HCT116 (cell line): ENCODE results near the gene NCCRP1. TPM values are rescaled to one million over a fixed set of nuclear protein-coding genes. Genes with fewer than 3 reads are reported as not detected.
A peak's percentile ranks its signal among the peaks of the same experiment; 100 is the strongest.

Experiments
- ATAC-seq: fragments of 200-7000 bp; cut with Tn5 transposase; 2 replicates; pipeline ENCODE4 v1.9.1; 2020; ENCODE audit warnings: mild to moderate bottlenecking, moderate library complexity
- BruUV-seq: library from RNA; stranded (reverse); fragments of 400-500 nt; replicated peaks from 2 replicates; lab custom pipeline; 2021; lab: Mats Ljungman, UMichigan
- CTCF ChIA-PET: fragments of 300-600 bp; sonication (Branson Sonifier 250); formaldehyde crosslinking; loops from one replicate; lab custom pipeline; 2021; ENCODE audit warnings: antibody characterized with exemption; lab: Charles Lee
- POLR2A ChIA-PET: fragments of 300-600, 350-600 bp; sonication (Branson Sonifier 250); formaldehyde crosslinking; loops from one replicate; lab custom pipeline; 2021; ENCODE audit warnings: antibody characterized with exemption; lab: Charles Lee
- RAD21 ChIA-PET, 2 experiments: fragments of 300-600 bp; sonication (Branson Sonifier 250); formaldehyde crosslinking; loops; one replicate each; lab custom pipeline; 2023; ENCODE audit warnings: low total read pairs in 2 of 2; ENCODE audit not compliant: uncharacterized antibody in 2 of 2, unreplicated experiment in 2 of 2, low non-redundant PET in 1 of 2; lab: Charles Lee
- DNase-seq: peaks from one replicate; pipeline ENCODE4 v3.0.0-alpha.2; 2010; ENCODE audit warnings: low read depth, low spot score
- H2AFZ ChIP-seq: fragments of 200-600 bp; shearing (Covaris generic), sonication (generic); 2 replicates; pipeline ENCODE4 v1.6.1; 2017; ENCODE audit warnings: low read depth, mixed run types, mixed read lengths, antibody characterized with exemption, low read length; ENCODE audit not compliant: poor library complexity, severe bottlenecking
- H3K27ac ChIP-seq: 2 replicates; pipeline ENCODE4 v1.5.1; 2012; ENCODE audit warnings: low read depth, low read length
- H3K27me3 ChIP-seq: fragments of 200-600 bp; sonication (generic); 2 replicates; pipeline ENCODE4 v1.6.1; 2016; ENCODE audit warnings: mixed run types, low read length, mixed read lengths; ENCODE audit not compliant: insufficient read depth
- H3K36me3 ChIP-seq, 2 experiments: fragments of 200-500 bp in 1 of 2; fragments of 200-600 bp in 1 of 2; sonication (Bioruptor generic) in 1 of 2; sonication (generic) in 1 of 2; 2 replicates each; pipeline versions ENCODE4 v1.5.1 to v1.6.1; 2014 to 2016; ENCODE audit warnings: low read length in 2 of 2, inconsistent platforms in 1 of 2, mixed read lengths in 1 of 2, mixed run types in 1 of 2; ENCODE audit not compliant: insufficient read depth in 2 of 2, control insufficient read depth in 1 of 2
- H3K4me1 ChIP-seq, 2 experiments: fragments of 200-600 bp in 1 of 2; sonication (generic) in 1 of 2; 2 replicates each; pipeline versions ENCODE4 v1.5.1 to v1.6.1; 2012 to 2017; ENCODE audit warnings: low read length in 2 of 2, inconsistent platforms in 1 of 2, mild to moderate bottlenecking in 1 of 2, mixed read lengths in 1 of 2, mixed run types in 1 of 2, moderate library complexity in 1 of 2; ENCODE audit not compliant: insufficient read depth in 2 of 2, control insufficient read depth in 1 of 2
- H3K4me2 ChIP-seq: fragments of 200-600 bp; sonication (generic); 2 replicates; pipeline ENCODE4 v1.6.1; 2017; ENCODE audit warnings: mixed run types, low read length, mixed read lengths
- H3K4me3 ChIP-seq, 2 experiments: fragments of 200-600 bp in 1 of 2; sonication (generic) in 1 of 2; replicated peaks in 1 of 2; 2 replicates each; pipeline ENCODE4 v1.5.1; 2011 to 2016; ENCODE audit warnings: low read length in 2 of 2, control low read depth in 1 of 2, low read depth in 1 of 2, mild to moderate bottlenecking in 1 of 2, mixed read lengths in 1 of 2, mixed run types in 1 of 2
- H3K79me2 ChIP-seq: fragments of 200-600 bp; sonication (generic); 2 replicates; pipeline ENCODE4 v1.6.1; 2017; ENCODE audit warnings: mild to moderate bottlenecking, mixed run types, low read length, moderate library complexity, mixed read lengths; ENCODE audit not compliant: insufficient read depth
- H3K9ac ChIP-seq: fragments of 200-600 bp; sonication (generic); 2 replicates; pipeline ENCODE4 v1.6.1; 2016; ENCODE audit warnings: low read length, mixed read lengths
- H3K9me2 ChIP-seq: fragments of 200-600 bp; sonication (generic), shearing (Covaris generic); 2 replicates; pipeline ENCODE4 v1.6.1; 2017; ENCODE audit warnings: mixed run types, mild to moderate bottlenecking, moderate library complexity; ENCODE audit not compliant: insufficient read depth
- H3K9me3 ChIP-seq, 2 experiments: fragments of 200-500 bp in 1 of 2; fragments of 200-600 bp in 1 of 2; sonication (Bioruptor generic) in 1 of 2; sonication (generic) in 1 of 2; 2 replicates each; pipeline ENCODE4 v1.6.1; 2014 to 2017; ENCODE audit warnings: low read length in 2 of 2, mixed read lengths in 2 of 2, inconsistent platforms in 1 of 2, low read depth in 1 of 2, mild to moderate bottlenecking in 1 of 2, mixed run types in 1 of 2, moderate library complexity in 1 of 2; ENCODE audit not compliant: control insufficient read depth in 1 of 2, insufficient read depth in 1 of 2
- H4K20me1 ChIP-seq: fragments of 200-600 bp; sonication (generic), shearing (Covaris generic); 2 replicates; pipeline ENCODE4 v1.6.1; 2017; ENCODE audit warnings: mixed run types, mild to moderate bottlenecking, moderate library complexity; ENCODE audit not compliant: insufficient read depth
- CBX3 ChIP-seq: IDR thresholded peaks from 2 replicates; pipeline ENCODE4 v1.6.1; 2012; ENCODE audit warnings: low read depth
- CEBPB ChIP-seq: IDR thresholded peaks from 2 replicates; pipeline ENCODE4 v1.6.1; 2012; ENCODE audit warnings: low read depth
- EGR1 ChIP-seq: IDR thresholded peaks from 2 replicates; pipeline ENCODE4 v1.6.1; 2012; ENCODE audit warnings: low read depth
- EZH2phosphoT487 ChIP-seq: fragments of 200-600 bp; IDR thresholded peaks from 2 replicates; pipeline ENCODE4 v1.6.1; 2018; ENCODE audit warnings: antibody characterized with exemption, borderline replicate concordance
- FOSL1 ChIP-seq: IDR thresholded peaks from 2 replicates; pipeline ENCODE4 v1.6.1; 2012; ENCODE audit warnings: low read depth
- JUND ChIP-seq: IDR thresholded peaks from 2 replicates; pipeline ENCODE4 v1.6.1; 2012
- POLR2A ChIP-seq: IDR thresholded peaks from 2 replicates; pipeline ENCODE4 v1.7.0; 2011; ENCODE audit warnings: borderline replicate concordance; ENCODE audit not compliant: insufficient read depth, insufficient read length; ENCODE audit errors: extremely low read depth
- POLR2AphosphoS5 ChIP-seq: IDR thresholded peaks from 2 replicates; pipeline ENCODE4 v1.6.1; 2011; ENCODE audit warnings: mild to moderate bottlenecking, low read depth, low read length, moderate library complexity
- RAD21 ChIP-seq: IDR thresholded peaks from 2 replicates; pipeline ENCODE4 v1.6.1; 2012; ENCODE audit warnings: low read depth, mild to moderate bottlenecking
- SIN3A ChIP-seq: IDR thresholded peaks from 2 replicates; pipeline ENCODE4 v1.6.1; 2012; ENCODE audit warnings: low read depth
- SRF ChIP-seq: IDR thresholded peaks from 2 replicates; pipeline ENCODE4 v1.6.1; 2012; ENCODE audit warnings: low read depth
- TCF7L2 ChIP-seq: IDR thresholded peaks from 2 replicates; pipeline ENCODE4 v1.7.0; 2011; ENCODE audit warnings: borderline replicate concordance, inconsistent platforms; ENCODE audit not compliant: insufficient read depth, insufficient read length; ENCODE audit errors: extremely low read depth
- ZFX ChIP-seq: fragments of 450-650 bp; IDR thresholded peaks from 2 replicates; pipeline ENCODE4 v1.6.1; 2017
- ZNF274 ChIP-seq: fragments of 200-500 bp; sonication (Bioruptor generic); IDR thresholded peaks from 2 replicates; pipeline ENCODE4 v1.6.1; 2014; ENCODE audit warnings: mild to moderate bottlenecking, low read depth, low read length, inconsistent platforms
- intact Hi-C: fragments of 100-400 bp; cut with micrococcal nuclease; formaldehyde crosslinking; loops from 2 replicates; pipeline ENCODE4 v1.10.0; 2022
- total RNA-seq: library from RNA; stranded (reverse); gene quantifications from one replicate; pipeline ENCODE4 v1.2.1, GENCODE V29; 2021; ENCODE audit not compliant: unreplicated experiment
- TF ChIP-seq, protein P1 (sequence below): IDR thresholded peaks from 2 replicates; pipeline ENCODE4 v1.6.1; 2012
- TF ChIP-seq, protein P2 (sequence below): IDR thresholded peaks from 2 replicates; pipeline ENCODE4 v1.6.1; 2012
- TF ChIP-seq, protein P3 (sequence below), 3 experiments: fragments of 200-600 bp in 1 of 3; sonication (generic) in 1 of 3; IDR thresholded peaks in 2 of 3; conservative IDR thresholded peaks in 1 of 3; 2 replicates each; pipeline ENCODE4 v1.5.1; 2012 to 2017; ENCODE audit warnings: low read depth in 2 of 3, low read length in 2 of 3, antibody characterized with exemption in 1 of 3, borderline replicate concordance in 1 of 3, control low read depth in 1 of 3, mild to moderate bottlenecking in 1 of 3, mixed read lengths in 1 of 3, mixed run types in 1 of 3, moderate library complexity in 1 of 3; ENCODE audit not compliant: insufficient read depth in 1 of 3
- TF ChIP-seq, protein P4 (sequence below): IDR thresholded peaks from 2 replicates; pipeline ENCODE4 v1.6.1; 2012; ENCODE audit warnings: low read depth

Gene NCCRP1
- total RNA-seq, 1 experiment from 2014 or later = 0.12 TPM

DNA sequence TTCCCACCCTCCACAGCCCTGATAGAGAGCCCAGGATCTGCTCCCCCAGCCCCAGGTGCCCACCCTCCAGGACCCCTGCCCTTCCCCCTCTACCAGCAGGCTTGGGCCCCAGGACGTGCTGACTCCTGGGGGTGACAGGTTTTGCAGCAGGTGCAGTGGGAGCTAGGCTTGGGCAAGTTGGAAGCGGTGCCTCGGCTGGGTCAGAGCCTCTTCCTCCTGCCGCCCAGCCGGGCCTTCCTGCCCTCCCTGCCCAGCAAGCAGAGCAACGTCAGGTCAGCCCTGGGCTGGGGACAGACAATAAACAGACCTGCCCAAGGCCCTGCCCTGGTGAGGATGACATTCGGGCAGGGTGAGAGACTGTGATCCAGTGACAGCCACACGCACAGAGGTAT, 9.2 kb upstream of the NCCRP1 start:
- ChIA-PET CTCF (no interaction called here), RAD21 (no interaction called here), POLR2A (no interaction called here)
- H3K79me2 ChIP-seq = no peaks in the 10 kb centered on the region
- no peak overlapping the region for H3K4me3 ChIP-seq
- ATAC-seq (peak; percentile 35; the same call in 1 of the 2 replicates), DNase-seq (no peak)
- no peaks in the 10 kb centered on the region for H3K9me3 ChIP-seq
- H3K9ac ChIP-seq = no peak overlapping the region
- H3K27me3 ChIP-seq = no peaks in the 10 kb centered on the region
- no peak overlapping the region for H3K27ac ChIP-seq
- BruUV-seq = no TSS peak
- intact Hi-C loops = loop anchor here (1.0 to 5.0 kb wide), 3 partner anchors 65 to 225 kb away; no protein-coding TSS in a partner anchor
- H3K4me1 ChIP-seq = peaks cover 0 to 6% of the 10 kb centered on the region in 2 experiments; a peak in 1 of 4 replicates
- no peaks in the 10 kb centered on the region for H4K20me1 ChIP-seq
- no peaks in the 10 kb centered on the region for H3K9me2 ChIP-seq
- TF ChIP-seq, protein P1, sequence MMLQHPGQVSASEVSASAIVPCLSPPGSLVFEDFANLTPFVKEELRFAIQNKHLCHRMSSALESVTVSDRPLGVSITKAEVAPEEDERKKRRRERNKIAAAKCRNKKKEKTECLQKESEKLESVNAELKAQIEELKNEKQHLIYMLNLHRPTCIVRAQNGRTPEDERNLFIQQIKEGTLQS = no peak
- TF ChIP-seq ZNF274 = no peak
- no peak for TF ChIP-seq EZH2phosphoT487
- TF ChIP-seq EGR1 = no peak
- TF ChIP-seq, protein P2, sequence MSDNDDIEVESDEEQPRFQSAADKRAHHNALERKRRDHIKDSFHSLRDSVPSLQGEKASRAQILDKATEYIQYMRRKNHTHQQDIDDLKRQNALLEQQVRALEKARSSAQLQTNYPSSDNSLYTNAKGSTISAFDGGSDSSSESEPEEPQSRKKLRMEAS = no peak
- TF ChIP-seq POLR2AphosphoS5 = no peak
- TF ChIP-seq ZFX = no peak
- TF ChIP-seq POLR2A = no peak
- no peak for TF ChIP-seq TCF7L2
- no peak for TF ChIP-seq SIN3A
- TF ChIP-seq RAD21 = no peak
- TF ChIP-seq, protein P3, sequence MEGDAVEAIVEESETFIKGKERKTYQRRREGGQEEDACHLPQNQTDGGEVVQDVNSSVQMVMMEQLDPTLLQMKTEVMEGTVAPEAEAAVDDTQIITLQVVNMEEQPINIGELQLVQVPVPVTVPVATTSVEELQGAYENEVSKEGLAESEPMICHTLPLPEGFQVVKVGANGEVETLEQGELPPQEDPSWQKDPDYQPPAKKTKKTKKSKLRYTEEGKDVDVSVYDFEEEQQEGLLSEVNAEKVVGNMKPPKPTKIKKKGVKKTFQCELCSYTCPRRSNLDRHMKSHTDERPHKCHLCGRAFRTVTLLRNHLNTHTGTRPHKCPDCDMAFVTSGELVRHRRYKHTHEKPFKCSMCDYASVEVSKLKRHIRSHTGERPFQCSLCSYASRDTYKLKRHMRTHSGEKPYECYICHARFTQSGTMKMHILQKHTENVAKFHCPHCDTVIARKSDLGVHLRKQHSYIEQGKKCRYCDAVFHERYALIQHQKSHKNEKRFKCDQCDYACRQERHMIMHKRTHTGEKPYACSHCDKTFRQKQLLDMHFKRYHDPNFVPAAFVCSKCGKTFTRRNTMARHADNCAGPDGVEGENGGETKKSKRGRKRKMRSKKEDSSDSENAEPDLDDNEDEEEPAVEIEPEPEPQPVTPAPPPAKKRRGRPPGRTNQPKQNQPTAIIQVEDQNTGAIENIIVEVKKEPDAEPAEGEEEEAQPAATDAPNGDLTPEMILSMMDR (IDR thresholded peaks at IDR 0.05 in 2 of 3, conservative IDR thresholded peaks at IDR 0.05 in 1 of 3; ENCODE audit: borderline replicate concordance in 1 of 3, insufficient read depth in 1 of 3, low read depth in 2 of 3, low read length in 2 of 3) = no peak
- no peak for TF ChIP-seq FOSL1
- TF ChIP-seq CBX3 = no peak
- no peak for TF ChIP-seq SRF
- no peak for TF ChIP-seq JUND
- TF ChIP-seq, protein P4, sequence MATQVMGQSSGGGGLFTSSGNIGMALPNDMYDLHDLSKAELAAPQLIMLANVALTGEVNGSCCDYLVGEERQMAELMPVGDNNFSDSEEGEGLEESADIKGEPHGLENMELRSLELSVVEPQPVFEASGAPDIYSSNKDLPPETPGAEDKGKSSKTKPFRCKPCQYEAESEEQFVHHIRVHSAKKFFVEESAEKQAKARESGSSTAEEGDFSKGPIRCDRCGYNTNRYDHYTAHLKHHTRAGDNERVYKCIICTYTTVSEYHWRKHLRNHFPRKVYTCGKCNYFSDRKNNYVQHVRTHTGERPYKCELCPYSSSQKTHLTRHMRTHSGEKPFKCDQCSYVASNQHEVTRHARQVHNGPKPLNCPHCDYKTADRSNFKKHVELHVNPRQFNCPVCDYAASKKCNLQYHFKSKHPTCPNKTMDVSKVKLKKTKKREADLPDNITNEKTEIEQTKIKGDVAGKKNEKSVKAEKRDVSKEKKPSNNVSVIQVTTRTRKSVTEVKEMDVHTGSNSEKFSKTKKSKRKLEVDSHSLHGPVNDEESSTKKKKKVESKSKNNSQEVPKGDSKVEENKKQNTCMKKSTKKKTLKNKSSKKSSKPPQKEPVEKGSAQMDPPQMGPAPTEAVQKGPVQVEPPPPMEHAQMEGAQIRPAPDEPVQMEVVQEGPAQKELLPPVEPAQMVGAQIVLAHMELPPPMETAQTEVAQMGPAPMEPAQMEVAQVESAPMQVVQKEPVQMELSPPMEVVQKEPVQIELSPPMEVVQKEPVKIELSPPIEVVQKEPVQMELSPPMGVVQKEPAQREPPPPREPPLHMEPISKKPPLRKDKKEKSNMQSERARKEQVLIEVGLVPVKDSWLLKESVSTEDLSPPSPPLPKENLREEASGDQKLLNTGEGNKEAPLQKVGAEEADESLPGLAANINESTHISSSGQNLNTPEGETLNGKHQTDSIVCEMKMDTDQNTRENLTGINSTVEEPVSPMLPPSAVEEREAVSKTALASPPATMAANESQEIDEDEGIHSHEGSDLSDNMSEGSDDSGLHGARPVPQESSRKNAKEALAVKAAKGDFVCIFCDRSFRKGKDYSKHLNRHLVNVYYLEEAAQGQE = no peak
- TF ChIP-seq CEBPB = no peak
- H3K36me3 ChIP-seq = no peaks in the 10 kb centered on the region
- no peak overlapping the region for H2AFZ ChIP-seq
- no peak overlapping the region for H3K4me2 ChIP-seq
